Ishikawa (cell line): ENCODE measurements around the gene TEN1.

Source experiments
- CEBPB ChIP-seq: IDR thresholded peaks from 2 replicates; pipeline ENCODE4 v1.6.1; 2012
- EP300 ChIP-seq: IDR thresholded peaks from 2 replicates; pipeline ENCODE4 v1.6.1; 2012; ENCODE audit warnings: borderline replicate concordance
- MAX ChIP-seq: IDR thresholded peaks from 2 replicates; pipeline ENCODE4 v1.6.1; 2012
- RAD21 ChIP-seq: IDR thresholded peaks from 2 replicates; pipeline ENCODE4 v1.6.1; 2012; ENCODE audit warnings: low read depth
- REST ChIP-seq: IDR thresholded peaks from 2 replicates; pipeline ENCODE4 v1.6.1; 2012; ENCODE audit warnings: low read depth, mild to moderate bottlenecking
- TAF1 ChIP-seq: IDR thresholded peaks from 2 replicates; pipeline ENCODE4 v1.6.1; 2012; ENCODE audit warnings: low read depth, mild to moderate bottlenecking
- TCF12 ChIP-seq: IDR thresholded peaks from 2 replicates; pipeline ENCODE4 v1.6.1; 2012; ENCODE audit warnings: low read depth
- TEAD4 ChIP-seq: IDR thresholded peaks from 2 replicates; pipeline ENCODE4 v1.6.1; 2012
- USF1 ChIP-seq: IDR thresholded peaks from 2 replicates; pipeline ENCODE4 v1.6.1; 2012

GRCh38 chr17:76033139-76033538, 54.1 kb downstream of the TEN1 start:
- no peak for TF ChIP-seq CEBPB
- TF ChIP-seq RAD21: no peak
- TF ChIP-seq TAF1: no peak
- no peak for TF ChIP-seq EP300
- no peak for TF ChIP-seq USF1
- no peak for TF ChIP-seq MAX
- no peak for TF ChIP-seq TCF12
- TF ChIP-seq REST: no peak
- no peak for TF ChIP-seq TEAD4
